Measurements from ENCODE around the gene DNAJA2. TPM values are rescaled to one million over a fixed set of nuclear protein-coding genes. Genes with fewer than 3 reads are reported as not detected.

The DNAJA2 gene
- total and polyA plus RNA-seq, 2 experiments from 2014 or later: 62.3 to 72.8 TPM

DNA sequence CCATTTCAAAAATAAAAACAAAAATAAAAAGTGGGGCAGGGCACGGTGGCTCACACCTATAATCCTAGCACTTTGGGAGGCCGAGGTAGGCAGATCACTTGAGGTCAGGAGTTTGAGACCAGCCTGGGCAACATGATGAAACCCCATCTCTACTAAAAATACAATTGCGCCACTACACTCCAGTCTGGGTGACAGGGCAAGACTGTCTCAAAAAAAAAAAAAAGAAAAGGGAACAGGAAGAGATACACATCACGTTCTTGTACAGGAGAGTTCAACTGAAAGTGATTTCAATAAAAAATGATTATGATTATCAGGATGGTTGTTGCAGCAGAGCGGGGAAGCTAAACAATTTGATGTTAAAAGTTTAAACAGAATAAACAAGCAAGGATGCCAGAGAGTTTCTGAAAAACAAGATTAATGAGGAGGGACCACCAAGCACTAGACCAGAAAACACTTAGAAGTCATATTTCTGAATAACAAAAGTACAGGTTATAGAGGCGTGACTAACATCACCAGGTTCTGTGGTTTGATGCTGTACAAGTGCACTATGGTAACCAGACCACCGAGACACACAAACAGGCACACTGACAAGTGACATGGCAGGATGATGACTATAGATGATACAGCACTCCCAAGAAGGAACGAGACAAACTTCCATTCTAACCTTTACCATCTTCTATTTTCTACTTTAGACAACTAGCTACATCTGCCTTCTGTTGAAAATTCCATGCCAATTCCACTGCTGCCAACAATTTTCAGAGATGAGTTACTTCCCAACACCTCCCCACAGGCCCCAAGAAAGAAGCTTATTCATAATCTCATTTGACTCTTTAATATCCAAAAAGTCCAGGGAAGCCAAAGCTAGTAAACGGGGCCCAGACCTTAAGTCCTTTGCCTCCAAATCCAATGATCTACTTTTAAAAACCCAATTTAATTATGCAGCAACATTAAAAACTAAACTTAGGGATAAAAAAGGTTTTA is 11.8 kb downstream of the DNAJA2 start:
- H3K9me2 ChIP-seq (replicated peaks; ENCODE audit: insufficient read depth): no peaks in the 10 kb centered on the region
- H2AFZ ChIP-seq: no peak overlapping the region
- 92% methylated on average over 9 of the region's 9 CpGs for WGBS (ENCODE audit: low lambda C conversion rate, missing lambda C conversion rate)
- DNase-seq (ENCODE audit: low spot score): no peak
- no peaks in the 10 kb centered on the region for H3K27me3 ChIP-seq
- H3K27ac ChIP-seq: no peak overlapping the region
- peaks cover 32% of the 10 kb centered on the region for H4K20me1 ChIP-seq (ENCODE audit: insufficient read depth, poor library complexity, severe bottlenecking)
- no peaks in the 10 kb centered on the region for H3K9me3 ChIP-seq (ENCODE audit: low read depth)
- H3K4me3 ChIP-seq: no peak overlapping the region
- no peak overlapping the region for H3K4me2 ChIP-seq
- peaks cover 63% of the 10 kb centered on the region for H3K79me2 ChIP-seq
- TF ChIP-seq CTCF (IDR thresholded peaks at IDR 0.05; ENCODE audit: poor library complexity) (no peak), EZH2 (IDR thresholded peaks at IDR 0.05; ENCODE audit: borderline replicate concordance) (no peak), EZH2phosphoT487 (IDR thresholded peaks at IDR 0.05; ENCODE audit: low read depth, severe bottlenecking, unreplicated experiment) (no peak)
- peaks cover 4% of the 10 kb centered on the region for H3K36me3 ChIP-seq (replicated peaks; ENCODE audit: insufficient read depth, low read depth)
- no peaks in the 10 kb centered on the region for H3K4me1 ChIP-seq (ENCODE audit: insufficient read depth)

DNA sequence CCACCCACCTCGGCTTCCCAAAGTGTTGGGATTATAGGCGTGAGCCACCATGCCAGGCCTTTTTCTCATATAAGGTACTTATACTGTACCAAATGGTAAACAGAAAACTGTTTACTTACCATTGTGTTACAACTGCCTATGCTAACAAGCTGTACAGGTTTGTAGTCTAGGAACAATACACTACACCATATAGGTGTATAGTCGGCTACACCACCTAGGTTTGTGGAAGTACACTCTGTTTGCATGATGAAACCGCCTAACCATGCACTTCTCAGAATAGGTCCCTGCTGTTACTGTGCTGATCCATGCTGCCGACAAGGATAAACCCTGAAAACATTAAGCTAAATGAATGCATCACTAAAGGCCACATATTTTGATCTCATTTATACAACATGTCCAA is 18.9 kb downstream of the DNAJA2 start:
- Histone ChIP-seq H2AFZ (no peak overlapping the region), H3K9me2 (replicated peaks; ENCODE audit: insufficient read depth) (no peaks in the 10 kb centered on the region), H3K4me2 (no peak overlapping the region), H3K27me3 (no peaks in the 10 kb centered on the region), H3K36me3 (replicated peaks; ENCODE audit: insufficient read depth, low read depth) (peaks cover 4% of the 10 kb centered on the region), H3K27ac (no peak overlapping the region), H3K79me2 (no peaks in the 10 kb centered on the region), H3K4me1 (ENCODE audit: insufficient read depth) (no peaks in the 10 kb centered on the region), H4K20me1 (ENCODE audit: insufficient read depth, poor library complexity, severe bottlenecking) (peaks cover 8% of the 10 kb centered on the region), H3K4me3 (no peak overlapping the region), H3K9me3 (ENCODE audit: low read depth) (no peaks in the 10 kb centered on the region)
- no peak for DNase-seq (ENCODE audit: low spot score)
- WGBS (ENCODE audit: low lambda C conversion rate, missing lambda C conversion rate): 95% methylated on average over 5 of the region's 5 CpGs
- no peak for TF ChIP-seq CTCF (IDR thresholded peaks at IDR 0.05; ENCODE audit: poor library complexity)
- TF ChIP-seq EZH2phosphoT487 (IDR thresholded peaks at IDR 0.05; ENCODE audit: low read depth, severe bottlenecking, unreplicated experiment): no peak
- no peak for TF ChIP-seq EZH2 (IDR thresholded peaks at IDR 0.05; ENCODE audit: borderline replicate concordance)

DNA sequence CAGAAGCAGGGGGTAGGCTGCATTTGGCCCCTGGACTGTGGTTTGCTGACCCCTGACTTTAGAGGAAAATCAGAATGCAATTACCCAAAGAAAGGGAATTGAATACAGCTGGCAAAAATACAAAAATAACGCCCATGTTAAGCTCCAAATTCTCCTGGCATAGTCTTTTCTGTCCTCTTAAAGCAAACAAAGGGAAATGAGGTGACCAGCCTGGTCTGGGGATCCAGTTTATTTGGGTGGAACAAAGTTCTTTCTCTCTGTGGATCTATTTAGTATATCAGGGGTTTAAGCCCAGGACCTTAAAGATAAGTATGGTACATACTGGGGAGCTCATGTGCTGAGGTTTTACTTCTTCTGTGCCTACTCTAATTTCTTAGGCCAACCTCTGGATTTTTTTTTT is 23.5 kb downstream of the DNAJA2 start:
- WGBS (ENCODE audit: low lambda C conversion rate, missing lambda C conversion rate): 55% methylated on average over 1 of the region's 1 CpG
- TF ChIP-seq CTCF (IDR thresholded peaks at IDR 0.05; ENCODE audit: poor library complexity) (no peak), EZH2phosphoT487 (IDR thresholded peaks at IDR 0.05; ENCODE audit: low read depth, severe bottlenecking, unreplicated experiment) (no peak), EZH2 (IDR thresholded peaks at IDR 0.05; ENCODE audit: borderline replicate concordance) (no peak)
- Histone ChIP-seq H2AFZ (no peak overlapping the region), H3K4me2 (no peak overlapping the region), H3K27ac (no peak overlapping the region), H3K9me2 (replicated peaks; ENCODE audit: insufficient read depth) (no peaks in the 10 kb centered on the region), H3K9me3 (ENCODE audit: low read depth) (no peaks in the 10 kb centered on the region), H4K20me1 (ENCODE audit: insufficient read depth, poor library complexity, severe bottlenecking) (no peaks in the 10 kb centered on the region), H3K4me3 (no peak overlapping the region), H3K27me3 (no peaks in the 10 kb centered on the region), H3K36me3 (replicated peaks; ENCODE audit: insufficient read depth, low read depth) (no peaks in the 10 kb centered on the region), H3K79me2 (no peaks in the 10 kb centered on the region), H3K4me1 (ENCODE audit: insufficient read depth) (no peaks in the 10 kb centered on the region)
- DNase-seq (ENCODE audit: low spot score): no peak
